ENCODE data around the gene PIK3CB. TPM values are rescaled to one million over a fixed set of nuclear protein-coding genes. Genes with fewer than 3 reads are reported as not detected.

The PIK3CB gene
- total RNA-seq, 6 experiments from 2014 or later = 12.6 to 18.3 (median 15.8) TPM

DNA sequence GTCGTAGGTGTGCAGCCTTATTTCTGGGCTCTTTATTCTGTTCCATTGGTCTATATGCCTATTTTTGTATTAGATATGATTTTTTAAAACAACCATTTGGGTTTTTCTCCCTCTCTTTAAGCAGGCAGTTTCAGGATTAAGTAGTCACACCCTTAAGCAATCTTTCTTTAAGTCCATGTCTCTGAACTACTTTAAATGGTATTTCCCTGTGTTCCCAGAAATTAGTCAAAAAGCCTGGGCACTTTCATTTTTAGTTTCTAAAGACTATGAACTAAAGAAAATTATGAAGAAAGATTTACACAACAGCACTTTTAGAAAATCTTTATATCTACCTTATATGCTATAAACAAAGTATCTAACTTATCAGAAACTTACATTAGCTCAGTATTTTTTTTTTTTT, 115.9 kb downstream of the PIK3CB start:
- Mint-ChIP-seq H3K9me3 (no peaks in the 10 kb centered on the region), H3K27me3 (ENCODE audit: insufficient read depth) (no peaks in the 10 kb centered on the region), H3K36me3 (ENCODE audit: low read depth) (peaks cover 5% of the 10 kb centered on the region; the same call in 1 of the 2 replicates), H3K4me3 (no peak overlapping the region), H3K4me1 (ENCODE audit: low read depth) (no peaks in the 10 kb centered on the region), H3K27ac (no peak overlapping the region)
- TF ChIP-seq, protein P1, sequence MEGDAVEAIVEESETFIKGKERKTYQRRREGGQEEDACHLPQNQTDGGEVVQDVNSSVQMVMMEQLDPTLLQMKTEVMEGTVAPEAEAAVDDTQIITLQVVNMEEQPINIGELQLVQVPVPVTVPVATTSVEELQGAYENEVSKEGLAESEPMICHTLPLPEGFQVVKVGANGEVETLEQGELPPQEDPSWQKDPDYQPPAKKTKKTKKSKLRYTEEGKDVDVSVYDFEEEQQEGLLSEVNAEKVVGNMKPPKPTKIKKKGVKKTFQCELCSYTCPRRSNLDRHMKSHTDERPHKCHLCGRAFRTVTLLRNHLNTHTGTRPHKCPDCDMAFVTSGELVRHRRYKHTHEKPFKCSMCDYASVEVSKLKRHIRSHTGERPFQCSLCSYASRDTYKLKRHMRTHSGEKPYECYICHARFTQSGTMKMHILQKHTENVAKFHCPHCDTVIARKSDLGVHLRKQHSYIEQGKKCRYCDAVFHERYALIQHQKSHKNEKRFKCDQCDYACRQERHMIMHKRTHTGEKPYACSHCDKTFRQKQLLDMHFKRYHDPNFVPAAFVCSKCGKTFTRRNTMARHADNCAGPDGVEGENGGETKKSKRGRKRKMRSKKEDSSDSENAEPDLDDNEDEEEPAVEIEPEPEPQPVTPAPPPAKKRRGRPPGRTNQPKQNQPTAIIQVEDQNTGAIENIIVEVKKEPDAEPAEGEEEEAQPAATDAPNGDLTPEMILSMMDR (IDR thresholded peaks at IDR 0.05) = no peak
- no peak for DNase-seq

DNA sequence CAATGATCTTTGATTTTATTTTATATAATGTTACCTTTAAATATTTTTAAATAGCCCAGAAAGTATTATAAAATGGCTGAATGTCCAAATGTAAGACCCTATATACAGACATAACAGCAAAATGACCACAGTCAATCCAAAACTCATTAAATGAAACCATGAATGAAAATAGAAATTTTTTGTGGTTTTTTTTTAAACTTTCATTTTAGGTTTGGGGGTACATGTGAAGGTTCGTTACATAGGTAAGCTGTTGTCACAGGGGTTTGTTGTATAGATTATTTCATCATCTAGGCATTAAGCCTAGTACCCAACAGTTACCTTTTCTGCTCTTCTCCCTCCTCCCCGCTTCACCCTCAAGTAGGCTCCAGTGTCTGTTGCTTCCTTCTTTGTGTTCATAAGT, 117.4 kb downstream of the PIK3CB start:
- Mint-ChIP-seq H3K36me3 (ENCODE audit: low read depth) (peaks cover 8% of the 10 kb centered on the region; the same call in 1 of the 2 replicates), H3K27ac (no peak overlapping the region), H3K27me3 (ENCODE audit: insufficient read depth) (no peaks in the 10 kb centered on the region), H3K4me1 (ENCODE audit: low read depth) (no peaks in the 10 kb centered on the region), H3K9me3 (no peaks in the 10 kb centered on the region), H3K4me3 (no peak overlapping the region)
- TF ChIP-seq, protein P1 (IDR thresholded peaks at IDR 0.05) = no peak
- no peak for DNase-seq

DNA sequence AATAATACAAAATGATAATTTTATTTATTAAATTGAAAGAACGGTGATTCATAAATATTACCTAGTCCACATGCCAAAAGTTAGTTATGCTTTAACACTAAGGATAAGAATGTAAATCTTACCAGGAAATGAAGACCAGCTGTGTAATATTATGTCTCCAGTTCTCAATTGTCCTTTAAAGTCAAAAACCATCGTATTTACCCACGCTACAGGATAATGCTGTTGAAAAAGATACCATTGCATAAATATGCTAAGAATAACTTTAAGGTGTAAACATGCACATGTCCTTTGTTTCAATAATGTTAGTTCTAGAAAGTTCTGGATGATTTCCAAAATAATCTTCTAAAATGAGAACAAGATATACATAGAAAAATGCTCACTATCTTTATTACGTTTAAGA, 122.6 kb downstream of the PIK3CB start:
- no peak for DNase-seq
- no peaks in the 10 kb centered on the region for H3K4me1 Mint-ChIP-seq (ENCODE audit: low read depth)
- no peak overlapping the region for H3K27ac Mint-ChIP-seq
- TF ChIP-seq, protein P1 (IDR thresholded peaks at IDR 0.05) = no peak
- peaks cover 3% of the 10 kb centered on the region; the same call in 1 of the 2 replicates for H3K36me3 Mint-ChIP-seq (ENCODE audit: low read depth)
- no peaks in the 10 kb centered on the region for H3K27me3 Mint-ChIP-seq (ENCODE audit: insufficient read depth)
- no peaks in the 10 kb centered on the region for H3K9me3 Mint-ChIP-seq
- H3K4me3 Mint-ChIP-seq = no peak overlapping the region

DNA sequence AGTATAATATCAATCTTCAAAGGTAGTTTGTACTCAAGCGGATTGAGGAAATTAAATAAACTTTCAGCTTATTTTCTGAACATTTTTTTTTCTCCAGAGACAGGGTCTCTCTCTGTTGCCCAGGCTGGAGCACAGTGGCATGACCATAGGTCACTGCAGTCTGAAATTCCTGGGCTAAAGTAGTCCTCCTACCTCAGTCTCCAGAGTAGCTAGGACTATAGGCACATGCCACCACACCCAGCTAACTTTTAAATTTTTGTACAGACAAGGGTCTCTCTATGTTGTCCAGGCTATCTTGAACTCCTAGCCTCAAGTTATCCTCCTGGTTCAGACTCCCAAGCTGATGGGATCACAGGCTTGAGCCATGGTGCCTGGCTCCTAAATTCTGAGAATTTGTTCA, 129.1 kb downstream of the PIK3CB start:
- H3K27ac Mint-ChIP-seq = no peak overlapping the region
- no peak for DNase-seq
- H3K9me3 Mint-ChIP-seq = no peaks in the 10 kb centered on the region
- H3K4me3 Mint-ChIP-seq = no peak overlapping the region
- H3K27me3 Mint-ChIP-seq (ENCODE audit: insufficient read depth) = no peaks in the 10 kb centered on the region
- H3K4me1 Mint-ChIP-seq (ENCODE audit: low read depth) = peaks cover 7% of the 10 kb centered on the region
- no peaks in the 10 kb centered on the region for H3K36me3 Mint-ChIP-seq (ENCODE audit: low read depth)
- TF ChIP-seq, protein P1 (IDR thresholded peaks at IDR 0.05) = no peak

DNA sequence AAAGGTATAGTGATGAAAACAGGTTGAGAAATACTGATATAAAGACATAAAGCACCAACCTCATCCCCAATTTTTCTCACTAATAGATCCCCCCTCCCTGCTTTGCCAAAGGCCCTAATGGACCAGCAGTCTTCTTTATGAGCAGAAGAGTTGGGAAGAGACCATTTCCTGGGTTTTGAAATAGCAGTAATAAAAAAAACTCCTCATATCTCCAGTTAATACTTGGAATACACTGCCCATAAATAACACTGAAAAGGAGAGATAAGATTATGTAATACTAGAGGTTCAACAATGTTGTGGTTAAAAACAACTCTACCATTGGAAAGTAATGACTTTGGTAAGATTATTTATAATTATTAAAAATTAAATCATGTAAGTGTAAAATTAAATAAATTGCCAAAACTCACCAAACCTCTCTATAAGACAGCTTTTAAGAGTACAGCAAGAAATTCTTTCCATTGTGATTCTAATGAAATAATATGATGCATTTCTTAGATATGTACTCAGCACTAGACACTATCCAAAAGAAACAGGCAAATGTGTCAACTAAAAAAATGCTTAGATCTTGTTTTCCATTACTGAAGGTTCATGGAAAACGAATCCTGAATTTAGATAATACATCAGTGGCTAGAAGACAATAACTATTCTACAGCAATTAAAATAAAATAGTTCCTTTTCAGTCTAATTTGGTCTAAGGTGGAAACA, 137.9 kb downstream of the PIK3CB start:
- Mint-ChIP-seq H3K4me1 (ENCODE audit: low read depth) (peaks cover 32% of the 10 kb centered on the region), H3K36me3 (ENCODE audit: low read depth) (peaks cover 6% of the 10 kb centered on the region), H3K27ac (no peak overlapping the region), H3K9me3 (no peaks in the 10 kb centered on the region), H3K4me3 (no peak overlapping the region), H3K27me3 (ENCODE audit: insufficient read depth) (no peaks in the 10 kb centered on the region)
- TF ChIP-seq, protein P1 (IDR thresholded peaks at IDR 0.05) = no peak
- DNase-seq = no peak

Measured in HFFc6 (cell line).